SH-SY5Y (cell line): Measurements from ENCODE around the gene FBXO44.

Experiments
- GATA2 ChIP-seq: IDR thresholded peaks from 2 replicates; pipeline ENCODE4 v1.6.1; 2011; ENCODE audit warnings: mild to moderate bottlenecking, low read depth, low read length
- GATA3 ChIP-seq: IDR thresholded peaks from 2 replicates; pipeline ENCODE4 v1.6.1; 2011; ENCODE audit warnings: low read depth, mild to moderate bottlenecking, low read length, moderate library complexity

GRCh38 chr1:11691302-11691914 is 36.7 kb downstream of the FBXO44 start, which contains the start of gene DRAXIN:
- TF ChIP-seq GATA3, result no peak
- no peak for TF ChIP-seq GATA2
